GM12874 (cell line): Measurements from ENCODE around the gene CCDC80.

Experiments
- TF ChIP-seq, protein P1 (sequence below): IDR thresholded peaks from 2 replicates; pipeline ENCODE4 v1.5.1; 2011; ENCODE audit warnings: low read depth, mild to moderate bottlenecking, control low read depth, low read length, moderate library complexity; ENCODE audit not compliant: insufficient read depth

CCDC80 gene

DNA sequence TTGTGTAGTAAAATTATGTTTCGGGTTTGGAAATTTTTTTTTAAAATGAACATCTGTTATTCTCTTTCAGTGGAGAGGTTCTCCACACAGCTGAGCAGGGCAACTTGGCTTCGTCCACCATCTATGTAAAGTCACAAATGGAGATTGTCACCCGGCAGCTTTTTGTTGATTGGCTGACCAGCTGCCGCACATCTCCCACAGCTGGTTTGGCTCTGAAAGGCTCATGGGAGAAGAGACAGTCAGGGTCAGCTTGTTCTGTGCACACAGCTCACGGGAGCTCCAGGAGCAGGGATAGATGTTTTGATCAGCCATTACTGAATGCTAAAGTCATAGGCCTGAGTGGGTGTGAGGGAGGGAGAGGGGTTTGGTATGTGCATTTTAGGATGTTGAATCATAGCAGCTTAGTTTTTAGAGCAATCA, 12.9 kb upstream of the CCDC80 start:
- TF ChIP-seq, protein P1, sequence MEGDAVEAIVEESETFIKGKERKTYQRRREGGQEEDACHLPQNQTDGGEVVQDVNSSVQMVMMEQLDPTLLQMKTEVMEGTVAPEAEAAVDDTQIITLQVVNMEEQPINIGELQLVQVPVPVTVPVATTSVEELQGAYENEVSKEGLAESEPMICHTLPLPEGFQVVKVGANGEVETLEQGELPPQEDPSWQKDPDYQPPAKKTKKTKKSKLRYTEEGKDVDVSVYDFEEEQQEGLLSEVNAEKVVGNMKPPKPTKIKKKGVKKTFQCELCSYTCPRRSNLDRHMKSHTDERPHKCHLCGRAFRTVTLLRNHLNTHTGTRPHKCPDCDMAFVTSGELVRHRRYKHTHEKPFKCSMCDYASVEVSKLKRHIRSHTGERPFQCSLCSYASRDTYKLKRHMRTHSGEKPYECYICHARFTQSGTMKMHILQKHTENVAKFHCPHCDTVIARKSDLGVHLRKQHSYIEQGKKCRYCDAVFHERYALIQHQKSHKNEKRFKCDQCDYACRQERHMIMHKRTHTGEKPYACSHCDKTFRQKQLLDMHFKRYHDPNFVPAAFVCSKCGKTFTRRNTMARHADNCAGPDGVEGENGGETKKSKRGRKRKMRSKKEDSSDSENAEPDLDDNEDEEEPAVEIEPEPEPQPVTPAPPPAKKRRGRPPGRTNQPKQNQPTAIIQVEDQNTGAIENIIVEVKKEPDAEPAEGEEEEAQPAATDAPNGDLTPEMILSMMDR = no peak

DNA sequence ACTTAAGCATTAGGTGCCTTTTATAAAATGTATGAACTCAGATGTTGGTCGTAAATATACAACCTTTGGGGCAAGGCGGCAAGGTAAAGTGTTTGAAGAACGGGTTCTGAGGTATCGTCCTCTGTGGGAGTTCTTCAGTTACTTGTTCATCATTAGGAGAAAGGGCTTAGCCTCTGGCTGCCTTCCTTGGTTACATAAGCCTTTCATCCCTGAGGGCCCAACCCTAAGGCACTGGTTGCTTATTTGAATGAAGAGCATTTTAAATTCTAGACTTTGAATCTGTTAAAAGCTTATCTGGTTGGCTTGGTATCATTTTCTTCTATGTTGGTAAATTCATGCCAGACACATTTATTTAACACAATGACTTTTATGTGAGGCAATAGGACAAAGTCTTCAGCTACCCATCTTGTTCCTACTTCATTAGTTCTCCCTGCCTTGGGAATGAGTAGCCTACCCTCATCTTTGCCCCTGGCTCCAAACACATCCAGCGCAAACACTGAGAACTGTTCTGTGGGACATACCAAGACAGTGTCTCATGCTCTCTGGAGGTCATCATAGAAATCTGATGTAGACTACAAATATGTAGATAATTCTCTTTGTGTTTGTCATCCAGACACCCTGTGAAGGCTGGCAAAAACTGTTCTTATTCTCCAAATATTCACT, 12.4 kb upstream of the CCDC80 start:
- TF ChIP-seq, protein P1 = no peak

GRCh38 chr3:112651516-112651915, 10.6 kb upstream of the CCDC80 start:
- TF ChIP-seq, protein P1 = no peak

- TF ChIP-seq, protein P1 = no peak
These were observed 10.1 kb upstream of the CCDC80 start for GRCh38 chr3:112651071-112651470.

GRCh38 chr3:112650482-112650881, 9.5 kb upstream of the CCDC80 start:
- TF ChIP-seq, protein P1 = no peak

GRCh38 chr3:112649478-112649735, 8.5 kb upstream of the CCDC80 start:
- TF ChIP-seq, protein P1 = no peak

- TF ChIP-seq, protein P1 = no peak
These were observed 6.2 kb upstream of the CCDC80 start for GRCh38 chr3:112647122-112647521.

DNA sequence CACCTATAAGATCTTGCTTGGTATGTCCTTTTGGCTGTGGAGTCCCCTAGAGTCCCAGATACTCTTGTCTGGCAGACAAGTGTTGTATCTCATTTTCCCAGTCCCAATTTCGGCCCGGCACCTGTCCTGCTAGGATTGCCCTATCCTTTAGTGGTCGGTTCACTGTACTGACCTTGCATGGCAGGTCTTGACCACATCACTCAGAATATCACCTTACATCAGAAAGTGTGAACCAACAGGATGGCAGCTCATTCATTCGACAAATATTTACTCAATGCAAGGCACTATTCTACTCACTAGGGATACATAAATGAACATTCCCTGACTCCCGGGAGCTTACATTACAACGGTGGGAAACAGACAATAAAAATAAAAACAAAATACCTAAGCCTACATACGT, 5.7 kb upstream of the CCDC80 start:
- TF ChIP-seq, protein P1 = no peak
